CD4-positive, alpha-beta T cell treated with Interleukin-17A for 4 hours (primary cell): ENCODE results near the gene HCAR3.
A peak's percentile ranks its signal among the peaks of the same experiment; 100 is the strongest.
"Not testable (repeated sequence)": the region's sequence is repeated elsewhere in the genome, so short reads cannot be mapped to it uniquely, and the experiment has no call there.

Experiments
- DNase-seq: peaks from one replicate; pipeline ENCODE4 v3.0.0-alpha.2; 2020; ENCODE audit warnings: mixed read lengths

HCAR3 gene

DNA sequence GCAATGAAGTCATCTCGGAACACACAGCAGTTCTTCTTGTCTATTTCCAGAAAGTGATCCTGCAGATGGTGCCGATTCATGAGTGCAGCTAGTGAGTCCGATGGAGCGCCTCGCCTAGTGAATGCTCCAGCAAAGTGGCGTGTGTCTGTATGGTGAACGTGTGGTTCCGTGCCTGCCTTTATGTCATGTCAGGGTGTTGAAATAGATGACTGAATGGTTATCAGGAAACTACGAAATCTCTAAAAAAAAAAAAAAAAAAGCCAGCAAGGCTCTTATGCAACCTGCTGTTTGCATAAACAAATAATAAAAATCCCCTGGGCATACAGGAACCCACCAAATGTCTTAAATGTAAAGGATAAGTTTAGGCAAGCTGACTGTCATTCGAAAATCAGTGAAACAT, at the start of gene HCAR3:
TSS of gene HCAR3 (minus strand) at position 154 of the 400 bp plus-strand sequence. CDS start at position 80, 74 bp downstream.
- not testable (repeated sequence) for DNase-seq

- DNase-seq, result no peak
These were observed 41.0 kb upstream of the HCAR3 start for GRCh38 chr12:122757568-122757967.

GRCh38 chr12:122754790-122755189, 38.2 kb upstream of the HCAR3 start:
- no peak for DNase-seq

DNA sequence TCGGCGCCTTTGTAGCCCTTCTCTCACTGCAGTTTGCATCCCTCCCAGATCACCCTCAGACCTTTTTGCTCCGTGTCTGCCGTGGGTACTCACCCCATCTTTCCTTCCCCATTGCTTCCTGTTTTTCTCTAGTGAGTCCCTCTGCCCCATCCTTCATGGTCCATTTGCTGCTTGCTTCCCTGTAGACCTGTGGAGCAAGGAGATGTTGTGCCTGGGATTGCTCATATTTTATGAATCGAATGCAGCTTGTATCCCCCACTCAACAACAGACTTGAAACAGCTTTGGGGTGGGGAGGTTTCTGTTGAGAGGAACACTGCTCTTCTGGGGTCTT, 36.7 kb upstream of the HCAR3 start:
- no peak for DNase-seq

DNA sequence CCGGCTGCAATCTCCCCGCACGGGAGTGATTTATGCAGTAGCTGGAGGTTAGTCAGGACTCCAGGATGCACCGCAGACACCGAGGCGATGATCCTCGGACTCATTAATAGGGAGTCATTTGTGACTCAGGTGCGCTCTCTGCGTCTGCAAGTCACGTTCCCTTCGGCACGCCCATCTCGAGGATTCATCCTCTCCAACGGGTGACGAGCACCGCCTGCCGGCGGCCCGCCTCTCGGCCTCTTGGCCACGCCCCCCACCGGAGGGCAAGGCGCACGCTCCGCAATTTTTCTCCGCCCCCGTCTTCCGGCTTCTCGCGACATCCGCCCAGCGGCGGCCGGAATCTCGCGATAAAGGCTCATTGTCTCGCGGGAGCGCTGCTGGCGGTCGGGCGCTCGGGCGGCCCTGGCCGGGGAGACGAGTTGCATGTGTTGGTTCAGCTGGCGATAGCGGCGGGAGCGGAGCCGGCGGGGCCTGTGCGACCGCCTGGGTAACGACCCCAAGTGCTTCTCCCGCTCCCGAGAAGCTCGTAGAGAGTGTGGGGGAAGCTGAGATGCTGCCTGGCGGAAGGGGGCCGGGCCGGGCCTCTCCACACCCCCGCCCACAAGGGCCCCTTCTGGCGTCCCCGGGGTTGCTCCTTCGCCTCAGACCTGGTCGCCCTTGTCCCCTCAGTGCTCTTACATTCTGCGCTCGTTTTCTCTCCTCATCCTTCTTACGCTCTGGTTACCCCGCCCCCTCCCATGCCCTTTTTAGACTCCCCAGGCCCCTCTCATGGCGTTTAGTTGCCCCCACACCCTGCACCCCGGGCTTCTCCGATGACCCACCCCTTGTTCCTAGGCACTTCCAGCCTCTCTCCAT, 36.1 kb upstream of the HCAR3 start, which contains the start of gene DENR:
TSS of gene DENR (plus strand) at position 361 of the 855 bp plus-strand sequence. CDS start 878 bp downstream, outside the sequence.
- peak; percentile 99 for DNase-seq

- DNase-seq, result not testable (repeated sequence)
These were observed 34.3 kb upstream of the HCAR3 start for GRCh38 chr12:122750781-122751515.

- no peak for DNase-seq
These were observed 33.1 kb upstream of the HCAR3 start for GRCh38 chr12:122749569-122750332.

DNA sequence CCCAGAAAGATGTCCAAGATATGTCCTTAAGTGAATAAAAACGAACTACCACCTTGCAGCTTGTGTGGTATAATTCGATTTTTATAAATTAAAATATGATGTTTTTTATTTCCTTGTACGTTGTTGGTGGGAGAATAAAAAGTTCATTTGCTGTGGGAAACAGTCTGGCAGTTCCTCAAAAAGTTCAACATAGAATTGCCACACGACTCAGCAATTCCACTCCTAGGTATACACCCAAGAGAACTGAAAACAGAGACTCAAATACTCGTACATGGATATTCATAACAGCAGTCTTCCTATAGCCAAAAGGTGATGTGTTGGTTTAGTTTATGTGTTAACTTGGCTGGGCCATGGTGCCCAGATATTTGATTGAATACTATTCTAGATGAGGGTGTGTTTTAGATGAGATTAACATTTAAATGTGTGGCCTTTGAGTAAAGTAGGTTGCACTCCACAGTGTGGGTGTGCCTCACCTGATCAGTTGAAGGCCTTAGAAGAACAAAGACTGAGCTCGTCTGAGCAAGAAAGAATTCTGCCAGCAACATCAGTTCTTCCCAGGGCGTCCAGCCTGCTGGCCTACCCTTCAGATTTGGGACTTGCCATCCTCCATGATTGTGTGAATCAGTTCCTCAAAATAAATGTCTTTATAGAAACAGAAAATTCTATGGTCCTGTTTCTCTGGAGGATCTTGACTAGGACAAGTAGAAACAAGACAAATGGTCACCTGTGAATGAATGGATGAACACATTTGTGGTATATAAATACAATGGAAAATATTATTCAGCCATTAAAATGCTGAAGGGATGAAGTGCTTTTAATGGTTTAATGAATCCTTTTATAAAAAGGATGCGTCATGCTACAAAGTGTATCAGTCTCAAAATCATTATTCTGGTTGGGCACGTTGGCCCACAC, 30.9 kb upstream of the HCAR3 start:
- DNase-seq, result no peak

DNA sequence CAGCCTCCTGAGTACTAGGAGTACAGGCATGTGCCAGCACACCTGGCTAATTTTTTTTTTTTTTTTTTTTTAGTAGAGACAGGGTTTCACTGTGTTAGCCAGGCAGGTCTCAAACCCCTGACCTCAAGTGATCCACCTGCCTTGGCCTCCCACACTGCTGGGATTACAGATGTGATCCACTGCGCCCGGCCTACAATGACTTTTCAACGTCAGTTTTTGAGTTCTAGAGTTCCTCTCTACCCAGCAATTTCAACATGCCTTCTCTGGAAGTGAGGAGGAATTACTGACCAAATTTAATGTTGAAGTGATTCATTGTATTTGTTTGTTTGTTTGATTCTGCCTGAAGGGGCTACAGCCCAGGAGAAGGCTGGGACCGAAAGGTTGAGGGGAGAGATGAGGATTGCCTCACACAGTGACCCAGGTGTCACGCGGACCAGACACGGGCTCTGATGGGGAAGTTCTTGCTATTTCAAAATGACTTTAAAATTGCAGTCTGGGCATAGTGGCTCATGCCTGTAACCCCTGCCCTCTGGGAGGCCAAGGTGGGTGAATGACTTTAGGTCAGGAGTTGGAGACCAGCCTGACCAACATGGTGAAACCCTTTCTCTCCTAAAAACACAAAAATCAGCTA, 27.4 kb upstream of the HCAR3 start:
- DNase-seq, result no peak

DNA sequence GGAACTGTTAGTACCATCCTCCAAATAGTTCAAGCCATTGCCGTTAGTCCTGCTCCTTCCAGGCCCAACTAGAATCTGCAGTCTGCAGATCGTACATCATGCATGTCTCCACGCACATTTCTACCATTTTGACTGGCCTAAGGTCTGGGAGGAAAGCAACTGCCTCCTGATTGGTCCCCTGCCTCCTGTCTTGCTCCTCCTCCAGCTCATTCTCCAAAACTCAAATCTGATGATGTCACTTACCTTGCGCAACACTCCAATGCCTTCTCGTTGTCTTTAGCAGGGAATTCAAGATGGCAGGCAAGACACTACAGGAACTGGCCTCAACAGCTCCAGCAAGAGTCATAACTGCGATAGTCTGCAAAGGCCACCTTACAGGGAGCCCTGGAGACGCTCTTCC, 23.7 kb upstream of the HCAR3 start:
- no peak for DNase-seq

DNA sequence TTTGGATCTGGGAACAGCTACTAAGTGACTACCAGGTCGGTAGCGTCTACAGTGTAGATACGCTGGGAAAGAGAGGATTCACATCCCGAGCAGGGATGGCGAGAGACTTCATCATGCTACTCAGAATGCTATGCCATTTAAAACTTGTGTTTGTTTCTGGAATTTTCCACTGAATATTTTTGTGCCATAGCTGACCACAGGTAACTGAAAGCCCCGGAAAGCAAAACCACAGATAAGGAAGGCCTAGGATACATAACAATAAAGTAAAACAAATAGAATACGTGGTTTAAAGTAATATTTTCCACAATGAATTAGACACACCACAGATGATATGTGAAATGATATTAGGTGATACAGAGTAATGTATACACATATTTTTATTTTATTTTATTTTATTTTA, 22.0 kb upstream of the HCAR3 start:
- DNase-seq, result no peak

- no peak for DNase-seq
These were observed 16.0 kb upstream of the HCAR3 start for GRCh38 chr12:122732611-122733010.

DNA sequence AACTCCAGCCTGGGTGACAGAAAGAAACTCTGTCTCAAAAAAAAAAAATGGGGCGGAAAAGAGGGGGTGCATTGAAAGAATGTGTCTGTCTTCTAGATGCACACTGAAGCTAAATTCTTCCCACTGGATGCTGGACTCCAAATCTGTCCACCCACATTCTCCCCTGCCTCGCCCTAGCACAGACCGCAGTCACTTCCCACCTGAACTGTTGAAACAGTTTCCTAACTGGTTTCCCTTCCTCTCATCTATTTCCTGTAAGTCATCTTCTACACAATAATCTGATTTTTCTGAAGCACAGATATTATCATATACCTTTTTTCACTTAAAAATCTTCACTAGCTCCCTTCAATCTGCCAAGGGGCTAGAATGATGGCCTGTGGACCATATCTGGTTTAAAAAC, 15.6 kb upstream of the HCAR3 start:
- peak; percentile 18 for DNase-seq

DNA sequence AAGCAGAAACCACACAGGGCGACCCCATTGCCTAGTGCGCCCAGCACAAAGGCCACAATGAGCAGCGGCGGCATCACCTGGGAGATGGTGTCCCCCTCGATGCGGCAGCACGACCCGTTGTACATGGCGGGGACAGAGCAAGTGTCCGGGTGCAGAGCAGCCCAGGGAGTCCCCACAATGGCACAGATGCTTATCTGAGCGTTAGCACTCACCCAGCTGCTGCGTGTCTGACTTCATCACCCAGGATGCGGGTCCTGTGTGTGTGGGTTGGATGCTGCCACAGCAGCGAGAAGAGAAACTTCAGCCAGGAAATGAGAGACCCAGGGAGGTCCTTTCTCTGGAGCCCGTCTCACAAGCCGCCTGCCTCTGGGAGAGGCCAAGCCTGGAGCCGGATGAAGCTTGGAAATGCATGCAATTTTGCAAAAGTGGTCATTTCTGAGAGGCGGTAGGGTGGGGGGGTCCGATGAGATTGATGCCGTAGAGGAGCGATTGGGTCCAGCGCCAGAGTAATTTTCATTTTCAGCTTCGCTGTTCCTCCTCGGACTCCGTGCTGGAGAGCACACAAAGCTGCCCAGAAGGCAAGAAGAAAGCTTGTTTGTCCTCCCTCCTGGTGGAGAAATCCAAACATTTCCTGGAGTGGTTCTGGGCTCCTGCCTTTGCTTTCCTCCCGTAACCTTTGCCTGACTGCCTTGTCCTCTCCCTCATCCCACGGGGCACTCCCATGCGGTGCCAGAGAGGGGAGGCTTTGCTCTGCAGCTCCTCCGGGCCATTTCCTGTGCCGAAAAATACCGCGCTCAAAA, 13.8 kb upstream of the HCAR3 start, which contains the start of gene HCAR1:
TSS of gene HCAR1 (minus strand) at position 630 of the 800 bp plus-strand sequence. CDS start at position 125, 505 bp downstream.
- peak; percentile 45 for DNase-seq

DNA sequence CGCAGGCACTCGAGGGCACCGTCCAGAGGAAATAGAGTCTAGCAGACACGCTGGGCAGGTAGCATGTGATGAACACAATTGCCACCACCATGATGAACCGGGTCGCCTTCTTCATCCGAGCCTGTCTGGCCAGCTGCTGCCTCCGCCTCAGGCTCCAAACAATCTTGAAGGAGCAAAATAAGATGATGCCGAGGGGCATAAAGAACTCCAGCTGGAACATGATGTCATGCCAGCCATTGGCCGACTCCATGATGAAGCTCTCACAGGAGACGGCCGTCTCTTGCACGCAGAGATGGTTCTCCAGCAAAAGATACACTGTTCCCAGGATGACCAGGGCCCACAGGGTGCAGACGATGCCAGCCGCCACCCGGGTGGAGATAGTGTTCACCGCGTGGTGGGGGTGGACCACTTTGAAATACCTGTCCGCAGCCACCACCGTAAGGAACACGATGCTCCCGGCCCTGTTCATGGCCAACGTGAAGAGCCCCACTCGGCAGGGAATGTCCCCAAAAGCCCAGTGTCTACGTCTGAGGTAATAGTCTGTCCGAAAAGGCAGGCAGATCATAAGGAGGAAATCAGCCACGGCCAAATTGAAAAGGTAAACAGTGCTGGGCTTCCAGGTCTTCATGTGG, 13.1 kb upstream of the HCAR3 start:
- no peak for DNase-seq

DNA sequence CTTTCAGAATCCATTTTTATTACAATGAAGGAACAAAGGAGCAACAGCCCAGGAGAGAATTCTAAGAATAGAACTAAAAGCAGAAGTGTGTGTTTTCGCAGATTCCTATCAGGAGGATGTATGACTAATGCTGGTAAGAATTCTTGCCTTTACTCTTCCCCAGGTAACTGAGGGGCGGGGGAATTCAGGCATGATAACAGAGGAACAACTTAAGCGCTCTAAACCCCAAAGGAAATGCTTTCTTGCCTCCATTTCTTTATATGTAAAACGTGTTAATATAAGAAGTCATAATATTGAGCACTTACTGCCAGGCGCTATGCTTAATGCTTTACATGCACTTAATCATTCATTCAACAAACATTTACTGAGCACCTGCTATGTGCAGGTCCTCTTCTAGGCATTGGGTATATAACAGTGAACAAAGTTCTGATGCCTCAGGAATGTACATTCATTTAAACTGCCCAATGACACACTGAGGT, 9.5 kb upstream of the HCAR3 start:
- DNase-seq, result peak; percentile 49

- DNase-seq, result no peak
These were observed 9.0 kb upstream of the HCAR3 start for GRCh38 chr12:122725452-122726079.

DNA sequence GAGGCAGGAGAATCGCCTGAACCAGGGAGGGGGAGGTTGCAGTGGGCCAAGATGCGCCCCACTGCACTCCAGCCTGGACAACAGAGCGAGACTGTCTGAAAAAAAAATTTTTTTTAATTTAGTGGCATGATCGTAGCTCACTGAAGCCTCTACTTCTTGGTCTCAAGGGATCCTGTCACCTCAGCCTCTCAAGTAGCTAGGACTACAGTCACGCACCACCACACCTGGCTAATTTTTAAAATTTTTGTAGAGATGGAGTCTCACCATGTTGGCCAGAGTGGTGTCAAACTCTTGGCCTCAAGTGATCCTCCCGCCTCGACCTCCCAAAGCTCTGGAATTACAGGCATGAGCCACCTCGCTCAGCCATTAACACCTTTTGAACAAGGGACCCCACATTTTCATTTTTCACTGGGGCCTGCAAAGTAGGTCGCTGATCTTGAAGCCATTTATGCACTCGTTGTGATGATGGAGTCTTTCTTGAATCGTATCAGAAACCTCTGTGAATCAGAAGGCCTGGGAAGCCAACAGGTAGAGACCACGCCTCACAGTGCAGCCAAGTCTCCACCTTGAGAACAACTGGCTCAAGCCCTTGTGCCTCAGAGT, 8.1 kb upstream of the HCAR3 start:
- DNase-seq, result no peak

GRCh38 chr12:122722387-122722786, 5.8 kb upstream of the HCAR3 start:
- DNase-seq, result no peak
